Kidney (tissue), 14 donors: ENCODE data around the gene SVIL. TPM values are rescaled to one million over a fixed set of nuclear protein-coding genes. Genes with fewer than 3 reads are reported as not detected.

Source experiments
- DNase-seq, 5 donors: peaks; one replicate each; pipeline ENCODE4 v3.0.0-alpha.2; 2013 to 2020
- FAIRE-seq: peaks from 2 replicates; lab custom pipeline; 2012; peaks lifted over from hg19 to GRCh38; lab: Jason Lieb, UNC
- H3K27ac ChIP-seq, 2 donors: one replicate each; pipeline ENCODE4 v1.7.0; 2013; ENCODE audit warnings: low read depth in 2 of 2, low read length in 2 of 2, inconsistent platforms in 1 of 2
- H3K27me3 ChIP-seq: one replicate; pipeline ENCODE4 v1.7.1; 2013; ENCODE audit warnings: low read length, inconsistent platforms; ENCODE audit not compliant: control insufficient read depth, insufficient read depth
- H3K36me3 ChIP-seq, 3 donors: one replicate each; pipeline versions ENCODE4 v1.7.0 to v1.7.1; 2013; ENCODE audit warnings: low read length in 3 of 3, control low read depth in 1 of 3, inconsistent platforms in 1 of 3; ENCODE audit not compliant: insufficient read depth in 3 of 3, control insufficient read depth in 2 of 3
- H3K4me1 ChIP-seq, 3 donors: one replicate each; pipeline versions ENCODE4 v1.7.0 to v1.7.1; 2013; ENCODE audit warnings: low read length in 3 of 3, inconsistent platforms in 1 of 3, low read depth in 1 of 3; ENCODE audit not compliant: control insufficient read depth in 2 of 3, insufficient read depth in 2 of 3
- H3K4me3 ChIP-seq, 3 donors: one replicate each; pipeline versions ENCODE4 v1.7.0 to v1.8.1; 2013; ENCODE audit warnings: low read length in 3 of 3, control low read depth in 1 of 3, inconsistent platforms in 1 of 3
- H3K9ac ChIP-seq, 3 donors: one replicate each; pipeline versions ENCODE4 v1.7.0 to v1.7.1; 2013; ENCODE audit warnings: low read length in 3 of 3, control low read depth in 1 of 3, inconsistent platforms in 1 of 3
- H3K9me3 ChIP-seq, 3 donors: one replicate each; pipeline versions ENCODE4 v1.7.0 to v1.7.1; 2013; ENCODE audit warnings: low read length in 3 of 3, control low read depth in 1 of 3, inconsistent platforms in 1 of 3; ENCODE audit not compliant: control insufficient read depth in 2 of 3, insufficient read depth in 1 of 3
- CTCF ChIP-seq: IDR thresholded peaks from 3 replicates; pipeline ENCODE4 v1.5.1; 2012; ENCODE audit warnings: mild to moderate bottlenecking, moderate library complexity, borderline replicate concordance; ENCODE audit not compliant: insufficient read depth; ENCODE audit errors: extremely low read depth
- intact Hi-C: fragments of 100-400 bp; cut with DNase I; formaldehyde crosslinking; loops from one replicate; pipeline ENCODE4 v1.11.1; 2022
- polyA plus RNA-seq: library from polyadenylated mRNA; stranded (reverse); fragments of 350-450 nt; fragmentation: Illumina TruSeq; extraction: RNeasy Lipid Tissue Mini Kit (QIAGEN cat#74804); gene quantifications from one replicate; pipeline ENCODE4 v1.2.3, GENCODE V29; 2014; ENCODE audit warnings: low read depth, low replicate concordance; ENCODE audit not compliant: insufficient read depth
- total RNA-seq: library from RNA; stranded (reverse); fragmentation: NEBNext Ultra II Directional; extraction: Animal tissue kit (Norgen Biotek cat#: 25700); gene quantifications from one replicate; pipeline ENCODE4 v1.2.1, GENCODE V29; 2021
- donor health status: control.
- donor health status: control.
- donor health status: control.
- donor health status: control.
- donor health status: control.
- donor health status: DM: yes; HTN: yes; CAD: no.
- donor health status: Normal renal cell carcinoma (clear cell type).

Gene SVIL
- total and polyA plus RNA-seq, 2 donors from 2014 or later, result 7.4 to 94.4 TPM

GRCh38 chr10:29600067-29600466 lies 34.7 kb downstream of the SVIL start:
- TF ChIP-seq CTCF, result no peak
- no peak overlapping the region for H3K4me3 ChIP-seq
- H3K9ac ChIP-seq, result no peak overlapping the region
- no peaks in the 10 kb centered on the region for H3K27me3 ChIP-seq
- H3K9me3 ChIP-seq, result no peaks in the 10 kb centered on the region
- no peaks in the 10 kb centered on the region for H3K4me1 ChIP-seq
- H3K27ac ChIP-seq, result no peak overlapping the region
- no peaks in the 10 kb centered on the region for H3K36me3 ChIP-seq
- no peak for FAIRE-seq
- intact Hi-C loops, result no loop called here
- no peak for DNase-seq

GRCh38 chr10:29598851-29599311 lies 35.9 kb downstream of the SVIL start:
- Histone ChIP-seq H3K4me1 (no peaks in the 10 kb centered on the region), H3K9me3 (no peaks in the 10 kb centered on the region), H3K4me3 (no peak overlapping the region), H3K9ac (no peak overlapping the region), H3K27ac (no peak overlapping the region), H3K36me3 (no peaks in the 10 kb centered on the region), H3K27me3 (no peaks in the 10 kb centered on the region)
- intact Hi-C loops, result no loop called here
- FAIRE-seq (no peak), DNase-seq (peak in 1 of 5 donors; percentile 47)
- TF ChIP-seq CTCF, result no peak

GRCh38 chr10:29596826-29597225 lies 37.9 kb downstream of the SVIL start:
- DNase-seq (no peak), FAIRE-seq (no peak)
- Histone ChIP-seq H3K27me3 (no peaks in the 10 kb centered on the region), H3K4me3 (no peak overlapping the region), H3K36me3 (no peaks in the 10 kb centered on the region), H3K27ac (no peak overlapping the region), H3K4me1 (no peaks in the 10 kb centered on the region), H3K9ac (no peak overlapping the region), H3K9me3 (no peaks in the 10 kb centered on the region)
- no peak for TF ChIP-seq CTCF
- intact Hi-C loops, result no loop called here

GRCh38 chr10:29596356-29596755 lies 38.4 kb downstream of the SVIL start:
- no peaks in the 10 kb centered on the region for H3K36me3 ChIP-seq
- no peaks in the 10 kb centered on the region for H3K27me3 ChIP-seq
- no peak for DNase-seq
- no peaks in the 10 kb centered on the region for H3K4me1 ChIP-seq
- no peak overlapping the region for H3K4me3 ChIP-seq
- H3K27ac ChIP-seq, result no peak overlapping the region
- intact Hi-C loops, result no loop called here
- H3K9ac ChIP-seq, result no peak overlapping the region
- no peak for FAIRE-seq
- H3K9me3 ChIP-seq, result no peaks in the 10 kb centered on the region
- TF ChIP-seq CTCF, result no peak
